ENCODE data around the gene CDK17. TPM values are rescaled to one million over a fixed set of nuclear protein-coding genes. Genes with fewer than 3 reads are reported as not detected.

Gene CDK17
- 11.7 and 12.4 TPM in 2 replicates for polyA plus RNA-seq (2012; rRNA removed)
- 14.0 and 16.6 TPM in 2 replicates for polyA plus RNA-seq (2012; cell fraction: cytosol; rRNA removed)
- polyA plus RNA-seq (2012; cell fraction: nucleus; rRNA removed), result 12.6 and 24.0 TPM in 2 replicates

DNA sequence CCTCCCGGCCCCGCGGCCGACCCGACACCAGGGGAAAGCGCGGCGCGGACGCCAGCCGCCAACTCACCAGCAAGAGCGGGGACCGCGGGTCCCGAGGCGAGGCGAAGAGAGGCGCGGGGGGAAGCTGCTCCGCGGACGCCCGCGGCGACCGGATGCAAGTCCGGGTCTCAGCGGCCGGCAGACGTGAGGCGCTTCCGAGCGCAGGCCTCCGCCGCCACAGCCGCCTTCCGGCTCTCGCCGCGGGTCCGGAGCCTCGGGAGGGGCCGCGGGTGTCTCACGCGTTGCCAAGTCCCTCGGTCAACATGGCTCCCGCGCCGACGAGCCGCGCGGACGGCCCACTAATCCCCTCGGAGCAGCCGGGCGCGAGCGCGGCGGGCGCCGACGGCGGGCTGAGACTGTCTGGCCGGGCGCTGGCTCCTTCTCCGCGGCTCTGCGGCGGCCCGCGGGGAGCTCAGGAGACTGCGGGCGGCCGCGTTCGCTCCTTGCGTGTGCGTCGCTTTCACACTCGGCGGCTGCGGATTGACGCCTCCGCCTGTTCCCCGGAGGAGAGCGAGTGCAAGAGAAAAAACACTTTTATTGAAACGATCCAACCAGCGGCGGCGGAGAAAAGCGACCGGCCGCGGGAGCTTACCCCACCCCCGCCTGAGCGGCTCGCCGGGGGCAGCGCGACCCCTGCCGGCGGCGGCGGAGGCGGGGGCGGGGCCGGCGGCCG, at the start of gene CDK17:
Gene CDK17, minus strand, starts transcription at position 521 of the 712 bp plus-strand sequence. CDS start 65,603 bp downstream, outside the sequence.
- peak within 1 kb of the TSS; percentile 92 for H3K4me2 ChIP-seq
- no peaks in the 10 kb centered on the region for H3K27me3 ChIP-seq (ENCODE audit: insufficient read depth)
- POLR2A ChIA-PET, result interaction anchor here (1.6 to 2.6 kb wide), 2 partner anchors 160 to 364 kb away, joined by 4 to 18 read pairs; no protein-coding TSS in a partner anchor
- no peaks in the 10 kb centered on the region for H3K9me2 ChIP-seq
- H3K9ac ChIP-seq, result peak within 1 kb of the TSS; percentile 95
- DNase-seq, result peak; percentile 97
- H3K4me3 ChIP-seq (ENCODE audit: low read depth in 2 of 2, low read length in 1 of 2), result peak within 1 kb of the TSS; percentile 88 to 90
- H2AFZ ChIP-seq (ENCODE audit: low read depth), result peak within 1 kb of the TSS; percentile 88
- H4K20me1 ChIP-seq (ENCODE audit: insufficient read depth), result peaks cover 36% of the 10 kb centered on the region
- H3K36me3 ChIP-seq (replicated peaks in 1 of 2; ENCODE audit: control insufficient read depth in 1 of 2, insufficient read depth in 2 of 2, low read length in 1 of 2), result no peaks in the 10 kb centered on the region
- CTCF ChIA-PET, result interaction anchor here (0.6 to 4.1 kb wide), 29 partner anchors 9 to 482 kb away, joined by 3 to 33 read pairs (median 4); partner anchors contain the start of gene CFAP54
- peak within 1 kb of the TSS; percentile 93 to 97 for H3K27ac ChIP-seq (ENCODE audit: low read depth in 2 of 2, low read length in 1 of 2)
- H3K79me2 ChIP-seq (ENCODE audit: insufficient read depth), result peaks cover 45% of the 10 kb centered on the region
- WGBS (ENCODE audit: low lambda C conversion rate), result 0% methylated on average over 10 of the region's 112 CpGs
- peaks cover 38% of the 10 kb centered on the region for H3F3A ChIP-seq (replicated peaks; ENCODE audit: insufficient read depth)
- H3K4me1 ChIP-seq (ENCODE audit: control insufficient read depth in 1 of 2, insufficient read depth in 2 of 2, low read depth in 1 of 2, low read length in 1 of 2), result peaks cover 2 to 15% of the 10 kb centered on the region in 2 experiments; a peak in 2 of 4 replicates
- no peaks in the 10 kb centered on the region for H3K9me3 ChIP-seq
- TF ChIP-seq SMC3 (IDR thresholded peaks at IDR 0.05; ENCODE audit: low read depth, low read length) (peak; percentile 30; the same call in 1 of the 2 replicates), NRF1 (IDR thresholded peaks at IDR 0.05; ENCODE audit: low read depth, low read length) (no peak), FOXM1 (IDR thresholded peaks at IDR 0.05; ENCODE audit: low read depth) (0 out of 2 replicates have a peak, but pooled peaks have one; percentile 19), RXRA (IDR thresholded peaks at IDR 0.05; ENCODE audit: borderline replicate concordance, low read depth) (no peak), GATA2 (CRISPR knock-in tag; IDR thresholded peaks at IDR 0.05) (no peak), TEAD4 (IDR thresholded peaks at IDR 0.05; ENCODE audit: borderline replicate concordance, insufficient read depth) (no peak), SIN3A (IDR thresholded peaks at IDR 0.05; ENCODE audit: borderline replicate concordance, low read depth, low read length) (0 out of 2 replicates have a peak, but pooled peaks have one; percentile 25), TAF1 (IDR thresholded peaks at IDR 0.05; ENCODE audit: borderline replicate concordance, low read depth, low read length) (peak; percentile 27; the same call in 1 of the 2 replicates), GABPA (IDR thresholded peaks at IDR 0.05; ENCODE audit: low read depth) (0 out of 2 replicates have a peak, but pooled peaks have one; percentile 7), RCOR1 (IDR thresholded peaks at IDR 0.05; ENCODE audit: low read length) (no peak), POLR2AphosphoS5 (IDR thresholded peaks at IDR 0.05; ENCODE audit: low read depth, low read length) (peak; percentile 55), TCF12 (IDR thresholded peaks at IDR 0.05) (no peak), YY1 (IDR thresholded peaks at IDR 0.05; ENCODE audit: low read depth) (peak; percentile 53; the same call in 1 of the 2 replicates), FOXJ3 (CRISPR knock-in tag; IDR thresholded peaks at IDR 0.05) (no peak), MXI1 (IDR thresholded peaks at IDR 0.05; ENCODE audit: low read depth, low read length) (peak; percentile 15; the same call in 1 of the 2 replicates), JUND (IDR thresholded peaks at IDR 0.05) (no peak), FOSL2 (IDR thresholded peaks at IDR 0.05; ENCODE audit: borderline replicate concordance, low read depth) (no peak), RFX5 (IDR thresholded peaks at IDR 0.05; ENCODE audit: low read length) (no peak)
- TF ChIP-seq, protein P1, sequence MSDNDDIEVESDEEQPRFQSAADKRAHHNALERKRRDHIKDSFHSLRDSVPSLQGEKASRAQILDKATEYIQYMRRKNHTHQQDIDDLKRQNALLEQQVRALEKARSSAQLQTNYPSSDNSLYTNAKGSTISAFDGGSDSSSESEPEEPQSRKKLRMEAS (IDR thresholded peaks at IDR 0.05; ENCODE audit: low read depth), result no peak
- TF ChIP-seq, protein P2, sequence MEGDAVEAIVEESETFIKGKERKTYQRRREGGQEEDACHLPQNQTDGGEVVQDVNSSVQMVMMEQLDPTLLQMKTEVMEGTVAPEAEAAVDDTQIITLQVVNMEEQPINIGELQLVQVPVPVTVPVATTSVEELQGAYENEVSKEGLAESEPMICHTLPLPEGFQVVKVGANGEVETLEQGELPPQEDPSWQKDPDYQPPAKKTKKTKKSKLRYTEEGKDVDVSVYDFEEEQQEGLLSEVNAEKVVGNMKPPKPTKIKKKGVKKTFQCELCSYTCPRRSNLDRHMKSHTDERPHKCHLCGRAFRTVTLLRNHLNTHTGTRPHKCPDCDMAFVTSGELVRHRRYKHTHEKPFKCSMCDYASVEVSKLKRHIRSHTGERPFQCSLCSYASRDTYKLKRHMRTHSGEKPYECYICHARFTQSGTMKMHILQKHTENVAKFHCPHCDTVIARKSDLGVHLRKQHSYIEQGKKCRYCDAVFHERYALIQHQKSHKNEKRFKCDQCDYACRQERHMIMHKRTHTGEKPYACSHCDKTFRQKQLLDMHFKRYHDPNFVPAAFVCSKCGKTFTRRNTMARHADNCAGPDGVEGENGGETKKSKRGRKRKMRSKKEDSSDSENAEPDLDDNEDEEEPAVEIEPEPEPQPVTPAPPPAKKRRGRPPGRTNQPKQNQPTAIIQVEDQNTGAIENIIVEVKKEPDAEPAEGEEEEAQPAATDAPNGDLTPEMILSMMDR (IDR thresholded peaks at IDR 0.05), result peak; percentile 39
- TF ChIP-seq, protein P3, sequence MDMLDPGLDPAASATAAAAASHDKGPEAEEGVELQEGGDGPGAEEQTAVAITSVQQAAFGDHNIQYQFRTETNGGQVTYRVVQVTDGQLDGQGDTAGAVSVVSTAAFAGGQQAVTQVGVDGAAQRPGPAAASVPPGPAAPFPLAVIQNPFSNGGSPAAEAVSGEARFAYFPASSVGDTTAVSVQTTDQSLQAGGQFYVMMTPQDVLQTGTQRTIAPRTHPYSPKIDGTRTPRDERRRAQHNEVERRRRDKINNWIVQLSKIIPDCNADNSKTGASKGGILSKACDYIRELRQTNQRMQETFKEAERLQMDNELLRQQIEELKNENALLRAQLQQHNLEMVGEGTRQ (IDR thresholded peaks at IDR 0.05; ENCODE audit: borderline replicate concordance, low read depth, low read length), result no peak
- TF ChIP-seq, protein P4, sequence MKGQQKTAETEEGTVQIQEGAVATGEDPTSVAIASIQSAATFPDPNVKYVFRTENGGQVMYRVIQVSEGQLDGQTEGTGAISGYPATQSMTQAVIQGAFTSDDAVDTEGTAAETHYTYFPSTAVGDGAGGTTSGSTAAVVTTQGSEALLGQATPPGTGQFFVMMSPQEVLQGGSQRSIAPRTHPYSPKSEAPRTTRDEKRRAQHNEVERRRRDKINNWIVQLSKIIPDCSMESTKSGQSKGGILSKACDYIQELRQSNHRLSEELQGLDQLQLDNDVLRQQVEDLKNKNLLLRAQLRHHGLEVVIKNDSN (IDR thresholded peaks at IDR 0.05; ENCODE audit: borderline replicate concordance, low read depth), result no peak
- TF ChIP-seq, protein P5, sequence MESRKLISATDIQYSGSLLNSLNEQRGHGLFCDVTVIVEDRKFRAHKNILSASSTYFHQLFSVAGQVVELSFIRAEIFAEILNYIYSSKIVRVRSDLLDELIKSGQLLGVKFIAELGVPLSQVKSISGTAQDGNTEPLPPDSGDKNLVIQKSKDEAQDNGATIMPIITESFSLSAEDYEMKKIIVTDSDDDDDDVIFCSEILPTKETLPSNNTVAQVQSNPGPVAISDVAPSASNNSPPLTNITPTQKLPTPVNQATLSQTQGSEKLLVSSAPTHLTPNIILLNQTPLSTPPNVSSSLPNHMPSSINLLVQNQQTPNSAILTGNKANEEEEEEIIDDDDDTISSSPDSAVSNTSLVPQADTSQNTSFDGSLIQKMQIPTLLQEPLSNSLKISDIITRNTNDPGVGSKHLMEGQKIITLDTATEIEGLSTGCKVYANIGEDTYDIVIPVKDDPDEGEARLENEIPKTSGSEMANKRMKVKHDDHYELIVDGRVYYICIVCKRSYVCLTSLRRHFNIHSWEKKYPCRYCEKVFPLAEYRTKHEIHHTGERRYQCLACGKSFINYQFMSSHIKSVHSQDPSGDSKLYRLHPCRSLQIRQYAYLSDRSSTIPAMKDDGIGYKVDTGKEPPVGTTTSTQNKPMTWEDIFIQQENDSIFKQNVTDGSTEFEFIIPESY (IDR thresholded peaks at IDR 0.05; ENCODE audit: borderline replicate concordance, low read depth), result no peak
- TF ChIP-seq, protein P6, sequence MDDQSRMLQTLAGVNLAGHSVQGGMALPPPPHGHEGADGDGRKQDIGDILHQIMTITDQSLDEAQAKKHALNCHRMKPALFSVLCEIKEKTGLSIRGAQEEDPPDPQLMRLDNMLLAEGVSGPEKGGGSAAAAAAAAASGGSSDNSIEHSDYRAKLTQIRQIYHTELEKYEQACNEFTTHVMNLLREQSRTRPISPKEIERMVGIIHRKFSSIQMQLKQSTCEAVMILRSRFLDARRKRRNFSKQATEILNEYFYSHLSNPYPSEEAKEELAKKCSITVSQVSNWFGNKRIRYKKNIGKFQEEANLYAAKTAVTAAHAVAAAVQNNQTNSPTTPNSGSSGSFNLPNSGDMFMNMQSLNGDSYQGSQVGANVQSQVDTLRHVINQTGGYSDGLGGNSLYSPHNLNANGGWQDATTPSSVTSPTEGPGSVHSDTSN (IDR thresholded peaks at IDR 0.05), result no peak
- TF ChIP-seq, protein P7, sequence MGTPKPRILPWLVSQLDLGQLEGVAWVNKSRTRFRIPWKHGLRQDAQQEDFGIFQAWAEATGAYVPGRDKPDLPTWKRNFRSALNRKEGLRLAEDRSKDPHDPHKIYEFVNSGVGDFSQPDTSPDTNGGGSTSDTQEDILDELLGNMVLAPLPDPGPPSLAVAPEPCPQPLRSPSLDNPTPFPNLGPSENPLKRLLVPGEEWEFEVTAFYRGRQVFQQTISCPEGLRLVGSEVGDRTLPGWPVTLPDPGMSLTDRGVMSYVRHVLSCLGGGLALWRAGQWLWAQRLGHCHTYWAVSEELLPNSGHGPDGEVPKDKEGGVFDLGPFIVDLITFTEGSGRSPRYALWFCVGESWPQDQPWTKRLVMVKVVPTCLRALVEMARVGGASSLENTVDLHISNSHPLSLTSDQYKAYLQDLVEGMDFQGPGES (IDR thresholded peaks at IDR 0.05; ENCODE audit: low read depth, low read length), result no peak
